Neural progenitor cell (in vitro differentiated cells): Measurements from ENCODE around the gene SPIN1. TPM values are rescaled to one million over a fixed set of nuclear protein-coding genes. Genes with fewer than 3 reads are reported as not detected.
A peak's percentile ranks its signal among the peaks of the same experiment; 100 is the strongest.

ENCODE experiments used
- DNase-seq: peaks from one replicate; pipeline ENCODE4 v3.0.0-alpha.2; 2016; ENCODE audit warnings: low spot score
- H2AFZ ChIP-seq: fragments of 200-600 bp; sonication (generic); replicated peaks from 2 replicates; pipeline ENCODE4 v1.6.1; 2016; ENCODE audit warnings: antibody characterized with exemption
- H3F3A ChIP-seq: fragments of 200-600 bp; sonication (generic); 2 replicates; pipeline ENCODE4 v1.6.1; 2016; ENCODE audit warnings: antibody characterized with exemption, low read depth
- H3K27ac ChIP-seq: fragments of 200-600 bp; sonication (generic); 2 replicates; pipeline ENCODE4 v1.5.1; 2016; ENCODE audit warnings: mild to moderate bottlenecking
- H3K27me3 ChIP-seq: fragments of 200-600 bp; sonication (generic); 2 replicates; pipeline ENCODE4 v1.6.1; 2016; ENCODE audit warnings: mild to moderate bottlenecking, moderate library complexity
- H3K36me3 ChIP-seq: fragments of 200-600 bp; sonication (generic); 2 replicates; pipeline ENCODE4 v1.5.1; 2016
- H3K4me1 ChIP-seq: fragments of 200-600 bp; sonication (generic); 2 replicates; pipeline ENCODE4 v1.6.1; 2016; ENCODE audit warnings: mixed run types
- H3K4me2 ChIP-seq: fragments of 200-600 bp; sonication (generic); 2 replicates; pipeline ENCODE4 v1.6.1; 2016
- H3K4me3 ChIP-seq: fragments of 200-600 bp; sonication (generic); 2 replicates; pipeline ENCODE4 v1.5.1; 2016
- H3K79me2 ChIP-seq: fragments of 200-600 bp; sonication (generic); 2 replicates; pipeline ENCODE4 v1.6.1; 2016; ENCODE audit warnings: low read depth
- H3K9ac ChIP-seq: fragments of 200-600 bp; sonication (generic); 2 replicates; pipeline ENCODE4 v1.6.1; 2016
- H3K9me3 ChIP-seq: fragments of 200-600 bp; sonication (generic); 2 replicates; pipeline ENCODE4 v1.5.1; 2016; ENCODE audit warnings: low read depth
- H4K20me1 ChIP-seq: fragments of 200-600 bp; sonication (generic); 2 replicates; pipeline ENCODE4 v1.6.1; 2016; ENCODE audit warnings: low read depth
- H3K27ac Mint-ChIP-seq: 3 replicates; pipeline ENCODE4 v1.8.0; 2021; ENCODE audit warnings: mixed read lengths
- H3K27me3 Mint-ChIP-seq: 2 replicates; pipeline ENCODE4 v1.8.0; 2022; ENCODE audit warnings: low read depth, mild to moderate bottlenecking, inconsistent platforms, moderate library complexity, mixed read lengths; ENCODE audit not compliant: insufficient read depth
- H3K36me3 Mint-ChIP-seq: 3 replicates; pipeline ENCODE4 v1.8.0; 2021; ENCODE audit warnings: mixed read lengths
- H3K4me1 Mint-ChIP-seq: 3 replicates; pipeline ENCODE4 v1.8.0; 2021; ENCODE audit warnings: mixed read lengths
- H3K4me3 Mint-ChIP-seq: 3 replicates; pipeline ENCODE4 v1.8.0; 2021; ENCODE audit warnings: mild to moderate bottlenecking, moderate library complexity, mixed read lengths
- H3K9me3 Mint-ChIP-seq: 3 replicates; pipeline ENCODE4 v1.8.0; 2020; ENCODE audit warnings: mixed read lengths
- EZH2 ChIP-seq: fragments of 200-600 bp; sonication (generic); IDR thresholded peaks from 2 replicates; pipeline ENCODE4 v1.6.1; 2017; ENCODE audit warnings: antibody characterized with exemption, mild to moderate bottlenecking, moderate library complexity
- EZH2phosphoT487 ChIP-seq: fragments of 200-600 bp; sonication (generic); IDR thresholded peaks from 2 replicates; pipeline ENCODE4 v1.6.1; 2017; ENCODE audit warnings: antibody characterized with exemption
- total RNA-seq: library from RNA; depleted of rRNA; stranded (reverse); fragments of >200 nt; gene quantifications from 2 replicates; pipeline ENCODE4 v1.2.3, GENCODE V29; 2015; ENCODE audit warnings: low replicate concordance
- TF ChIP-seq, protein P1 (sequence below): fragments of 200-600 bp; sonication (generic); IDR thresholded peaks from 2 replicates; pipeline ENCODE4 v1.5.1; 2017; ENCODE audit warnings: antibody characterized with exemption, mild to moderate bottlenecking

SPIN1 gene
- total RNA-seq, 1 donor from 2014 or later, result 101 TPM

GRCh38 chr9:88388886-88389605, 802 bp downstream of the SPIN1 start:
- H3K4me2 ChIP-seq, result peak overlapping the region; percentile 81
- peak; percentile 89 for DNase-seq
- H3K27ac ChIP-seq, result peak overlapping the region; percentile 95
- TF ChIP-seq EZH2phosphoT487 (no peak), EZH2 (no peak)
- TF ChIP-seq, protein P1, sequence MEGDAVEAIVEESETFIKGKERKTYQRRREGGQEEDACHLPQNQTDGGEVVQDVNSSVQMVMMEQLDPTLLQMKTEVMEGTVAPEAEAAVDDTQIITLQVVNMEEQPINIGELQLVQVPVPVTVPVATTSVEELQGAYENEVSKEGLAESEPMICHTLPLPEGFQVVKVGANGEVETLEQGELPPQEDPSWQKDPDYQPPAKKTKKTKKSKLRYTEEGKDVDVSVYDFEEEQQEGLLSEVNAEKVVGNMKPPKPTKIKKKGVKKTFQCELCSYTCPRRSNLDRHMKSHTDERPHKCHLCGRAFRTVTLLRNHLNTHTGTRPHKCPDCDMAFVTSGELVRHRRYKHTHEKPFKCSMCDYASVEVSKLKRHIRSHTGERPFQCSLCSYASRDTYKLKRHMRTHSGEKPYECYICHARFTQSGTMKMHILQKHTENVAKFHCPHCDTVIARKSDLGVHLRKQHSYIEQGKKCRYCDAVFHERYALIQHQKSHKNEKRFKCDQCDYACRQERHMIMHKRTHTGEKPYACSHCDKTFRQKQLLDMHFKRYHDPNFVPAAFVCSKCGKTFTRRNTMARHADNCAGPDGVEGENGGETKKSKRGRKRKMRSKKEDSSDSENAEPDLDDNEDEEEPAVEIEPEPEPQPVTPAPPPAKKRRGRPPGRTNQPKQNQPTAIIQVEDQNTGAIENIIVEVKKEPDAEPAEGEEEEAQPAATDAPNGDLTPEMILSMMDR, result peak; percentile 1
- peak overlapping the region; percentile 84 for H3K9ac ChIP-seq
- Mint-ChIP-seq H3K36me3 (peaks cover 32% of the 10 kb centered on the region), H3K4me1 (peaks cover 23% of the 10 kb centered on the region), H3K9me3 (peaks cover 7% of the 10 kb centered on the region), H3K4me3 (peak overlapping the region; percentile 97), H3K27ac (peak overlapping the region; percentile 99), H3K27me3 (peaks cover 9% of the 10 kb centered on the region)
- no peaks in the 10 kb centered on the region for H3K36me3 ChIP-seq
- H3K9me3 ChIP-seq, result no peaks in the 10 kb centered on the region
- H3K79me2 ChIP-seq, result peaks cover 51% of the 10 kb centered on the region
- H3K4me3 ChIP-seq, result peak overlapping the region; percentile 66
- no peak overlapping the region for H2AFZ ChIP-seq
- peaks cover 41% of the 10 kb centered on the region for H4K20me1 ChIP-seq
- H3K4me1 ChIP-seq, result peaks cover 11% of the 10 kb centered on the region
- peaks cover 14% of the 10 kb centered on the region for H3K27me3 ChIP-seq
- peaks cover 7% of the 10 kb centered on the region for H3F3A ChIP-seq

DNA sequence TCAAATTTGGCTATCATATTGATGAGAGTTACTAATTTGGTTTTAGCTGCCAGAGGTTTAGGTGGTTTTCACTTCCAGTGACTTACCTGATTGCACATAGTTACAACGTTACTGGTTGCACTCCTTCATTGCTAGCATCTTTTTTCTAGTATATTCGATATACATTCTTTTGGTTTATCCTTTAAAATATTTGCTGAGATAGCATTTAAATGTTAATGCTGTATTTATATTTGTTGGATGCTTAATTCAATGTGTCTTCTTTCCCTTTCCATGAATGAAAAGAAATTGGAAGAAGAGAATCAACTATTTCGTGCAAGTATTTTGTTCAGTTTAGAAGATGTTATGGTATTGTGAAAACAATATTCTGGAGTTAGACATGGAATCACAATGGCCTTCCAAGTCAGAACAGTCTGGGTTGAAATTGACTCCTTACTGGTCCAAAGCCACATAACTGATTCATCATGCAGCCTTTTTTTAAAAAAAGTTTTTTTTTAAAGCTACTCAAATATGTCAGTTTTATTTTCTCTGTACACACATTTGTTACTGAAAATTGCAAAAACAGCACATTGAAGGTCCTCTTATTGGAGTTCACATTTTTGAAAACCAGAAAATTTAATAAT, 2.2 kb downstream of the SPIN1 start:
- Mint-ChIP-seq H3K4me1 (peaks cover 23% of the 10 kb centered on the region), H3K4me3 (peak overlapping the region; percentile 97), H3K9me3 (peaks cover 12% of the 10 kb centered on the region), H3K27me3 (peaks cover 9% of the 10 kb centered on the region), H3K27ac (no peak overlapping the region), H3K36me3 (peaks cover 41% of the 10 kb centered on the region)
- TF ChIP-seq EZH2phosphoT487, result no peak
- TF ChIP-seq, protein P1, result no peak
- no peak for DNase-seq
- Histone ChIP-seq H3K4me3 (no peak overlapping the region), H3K27ac (no peak overlapping the region), H3K27me3 (peaks cover 14% of the 10 kb centered on the region), H3K4me2 (peak overlapping the region; percentile 81), H3K79me2 (peaks cover 66% of the 10 kb centered on the region), H3K4me1 (peaks cover 11% of the 10 kb centered on the region), H2AFZ (no peak overlapping the region), H3K9ac (no peak overlapping the region), H3K36me3 (no peaks in the 10 kb centered on the region), H3K9me3 (no peaks in the 10 kb centered on the region), H4K20me1 (peaks cover 45% of the 10 kb centered on the region), H3F3A (peaks cover 7% of the 10 kb centered on the region)

DNA sequence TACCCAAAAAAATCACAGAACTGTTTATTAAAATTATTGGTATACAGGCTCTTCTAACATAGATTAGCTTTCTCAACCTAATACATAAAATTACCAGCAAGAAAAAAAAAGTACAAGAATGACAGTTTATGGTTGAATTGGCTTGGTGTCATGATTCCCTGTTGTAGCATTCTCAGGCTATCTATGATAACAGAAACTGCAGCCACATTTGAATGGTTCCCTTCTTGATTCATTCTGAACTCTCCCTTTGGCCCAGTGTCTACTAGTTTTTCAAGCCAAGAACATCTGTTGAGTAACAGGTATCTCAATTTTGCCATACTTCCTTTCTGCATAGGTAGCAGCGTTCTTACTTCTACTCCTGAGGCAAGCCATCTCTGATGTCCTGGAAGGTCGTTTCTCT, 3.0 kb downstream of the SPIN1 start:
- TF ChIP-seq EZH2phosphoT487, result no peak
- TF ChIP-seq, protein P1, result no peak
- no peak for TF ChIP-seq EZH2
- Histone ChIP-seq H2AFZ (no peak overlapping the region), H3K4me3 (no peak overlapping the region), H3K9ac (no peak overlapping the region), H3F3A (peaks cover 7% of the 10 kb centered on the region), H3K4me1 (peaks cover 11% of the 10 kb centered on the region), H3K36me3 (no peaks in the 10 kb centered on the region), H3K27ac (no peak overlapping the region), H3K9me3 (no peaks in the 10 kb centered on the region), H3K79me2 (peaks cover 73% of the 10 kb centered on the region), H4K20me1 (peaks cover 52% of the 10 kb centered on the region), H3K4me2 (no peak overlapping the region), H3K27me3 (peaks cover 14% of the 10 kb centered on the region)
- no peak overlapping the region for H3K4me3 Mint-ChIP-seq
- DNase-seq, result no peak
- H3K36me3 Mint-ChIP-seq, result peaks cover 42% of the 10 kb centered on the region
- H3K9me3 Mint-ChIP-seq, result peaks cover 16% of the 10 kb centered on the region
- H3K27me3 Mint-ChIP-seq, result peaks cover 9% of the 10 kb centered on the region
- H3K4me1 Mint-ChIP-seq, result peaks cover 23% of the 10 kb centered on the region
- H3K27ac Mint-ChIP-seq, result no peak overlapping the region
